ENCODE results near the gene PRDM11. TPM values are rescaled to one million over a fixed set of nuclear protein-coding genes. Genes with fewer than 3 reads are reported as not detected.
A peak's percentile ranks its signal among the peaks of the same experiment; 100 is the strongest.

The PRDM11 gene
- total and polyA plus RNA-seq, 2 experiments from 2014 or later: 11.8 to 20.5 TPM

GRCh38 chr11:45147891-45148675 lies 1.6 kb downstream of the PRDM11 start:
- no peak for TF ChIP-seq CTCF (IDR thresholded peaks at IDR 0.05; ENCODE audit: low read depth, low read length)
- peaks cover 5% of the 10 kb centered on the region for H3K4me1 ChIP-seq (ENCODE audit: low read depth)
- H3K36me3 ChIP-seq: no peaks in the 10 kb centered on the region
- H3K27me3 ChIP-seq: peaks cover 18% of the 10 kb centered on the region
- DNase-seq (ENCODE audit: low read depth in 1 of 2, low spot score in 1 of 2): no peak
- H3K27ac ChIP-seq: peak overlapping the region; percentile 88
- H3K9me3 ChIP-seq (ENCODE audit: low read depth): no peaks in the 10 kb centered on the region
- H3K4me3 ChIP-seq: peak overlapping the region; percentile 70

GRCh38 chr11:45149483-45150056 lies 3.1 kb downstream of the PRDM11 start:
- no peak for DNase-seq (ENCODE audit: low read depth in 1 of 2, low spot score in 1 of 2)

GRCh38 chr11:45150301-45150700 lies 3.9 kb downstream of the PRDM11 start:
- DNase-seq (ENCODE audit: low read depth in 1 of 2, low spot score in 1 of 2): no peak
- peaks cover under 1% of the 10 kb centered on the region for H3K27me3 ChIP-seq

More at GRCh38 chr11:45149483-45150056, 3.1 kb downstream of the PRDM11 start:
- H3K27ac ChIP-seq: no peak overlapping the region
- no peak overlapping the region for H3K4me3 ChIP-seq
- H3K9me3 ChIP-seq (ENCODE audit: low read depth): no peaks in the 10 kb centered on the region
- peaks cover 5% of the 10 kb centered on the region for H3K4me1 ChIP-seq (ENCODE audit: low read depth)
- TF ChIP-seq CTCF (IDR thresholded peaks at IDR 0.05; ENCODE audit: low read depth, low read length): no peak
- H3K27me3 ChIP-seq: peaks cover 8% of the 10 kb centered on the region
- no peaks in the 10 kb centered on the region for H3K36me3 ChIP-seq

GRCh38 chr11:45150943-45151342 lies 4.5 kb downstream of the PRDM11 start:
- H3K4me1 ChIP-seq (ENCODE audit: low read depth): peaks cover 5% of the 10 kb centered on the region
- TF ChIP-seq CTCF (IDR thresholded peaks at IDR 0.05; ENCODE audit: low read depth, low read length): no peak
- DNase-seq (ENCODE audit: low read depth in 1 of 2, low spot score in 1 of 2): no peak
- H3K4me3 ChIP-seq: no peak overlapping the region
- H3K9me3 ChIP-seq (ENCODE audit: low read depth): no peaks in the 10 kb centered on the region
- H3K27me3 ChIP-seq: no peaks in the 10 kb centered on the region
- no peak overlapping the region for H3K27ac ChIP-seq
- H3K36me3 ChIP-seq: no peaks in the 10 kb centered on the region

More at GRCh38 chr11:45150301-45150700, 3.9 kb downstream of the PRDM11 start:
- TF ChIP-seq CTCF (IDR thresholded peaks at IDR 0.05; ENCODE audit: low read depth, low read length): no peak
- Histone ChIP-seq H3K4me3 (no peak overlapping the region), H3K4me1 (ENCODE audit: low read depth) (peaks cover 5% of the 10 kb centered on the region), H3K9me3 (ENCODE audit: low read depth) (no peaks in the 10 kb centered on the region), H3K36me3 (no peaks in the 10 kb centered on the region), H3K27ac (no peak overlapping the region)

- Histone ChIP-seq H3K27me3 (no peaks in the 10 kb centered on the region), H3K4me3 (no peak overlapping the region), H3K9me3 (ENCODE audit: low read depth) (no peaks in the 10 kb centered on the region), H3K27ac (no peak overlapping the region), H3K36me3 (no peaks in the 10 kb centered on the region), H3K4me1 (ENCODE audit: low read depth) (peaks cover 5% of the 10 kb centered on the region)
- DNase-seq (ENCODE audit: low read depth in 1 of 2, low spot score in 1 of 2): no peak
- no peak for TF ChIP-seq CTCF (IDR thresholded peaks at IDR 0.05; ENCODE audit: low read depth, low read length)
Measured at GRCh38 chr11:45151362-45151982, 5.0 kb downstream of the PRDM11 start.

All from cardiac muscle cell (in vitro differentiated cells and primary cell).